PFSK-1 (cell line): ENCODE results near the gene MAP3K9.

Experiments
- POLR2AphosphoS5 ChIP-seq: IDR thresholded peaks from 2 replicates; pipeline ENCODE4 v1.6.1; 2012; ENCODE audit warnings: low read depth, mild to moderate bottlenecking, control low read depth, low read length, moderate library complexity
- SIN3A ChIP-seq: IDR thresholded peaks from 2 replicates; pipeline ENCODE4 v1.6.1; 2012; ENCODE audit warnings: mild to moderate bottlenecking, low read length, moderate library complexity, borderline replicate concordance; ENCODE audit not compliant: insufficient read depth

GRCh38 chr14:70833884-70834283, 24.6 kb upstream of the MAP3K9 start:
- no peak for TF ChIP-seq POLR2AphosphoS5
- no peak for TF ChIP-seq SIN3A
